ENCODE measurements around the gene CLMN. TPM values are rescaled to one million over a fixed set of nuclear protein-coding genes. Genes with fewer than 3 reads are reported as not detected.

Gene CLMN
- total RNA-seq, 1 donor from 2014 or later: 6.3 TPM

GRCh38 chr14:95218006-95218405 is 101.7 kb downstream of the CLMN start:
- DNase-seq (ENCODE audit: low spot score): no peak
- H3K27ac ChIP-seq: no peak overlapping the region
- H3K36me3 ChIP-seq: no peaks in the 10 kb centered on the region
- peaks cover 20% of the 10 kb centered on the region for H3K4me1 ChIP-seq
- H3K9me3 ChIP-seq (ENCODE audit: low read depth): no peaks in the 10 kb centered on the region
- H3K4me2 ChIP-seq: no peak overlapping the region
- no peaks in the 10 kb centered on the region for H4K20me1 ChIP-seq (ENCODE audit: low read depth)
- H3K36me3 Mint-ChIP-seq: peaks cover 11% of the 10 kb centered on the region
- no peak overlapping the region for H3K27ac Mint-ChIP-seq
- H3K27me3 Mint-ChIP-seq (ENCODE audit: insufficient read depth, low read depth): peaks cover 4% of the 10 kb centered on the region
- H2AFZ ChIP-seq (replicated peaks): no peak overlapping the region
- peaks cover 3% of the 10 kb centered on the region for H3K9me3 Mint-ChIP-seq
- H3K79me2 ChIP-seq (ENCODE audit: low read depth): no peaks in the 10 kb centered on the region
- H3K27me3 ChIP-seq: peaks cover 7% of the 10 kb centered on the region
- TF ChIP-seq EZH2 (IDR thresholded peaks at IDR 0.05) (no peak), EZH2phosphoT487 (IDR thresholded peaks at IDR 0.05) (no peak)
- TF ChIP-seq, protein P1, sequence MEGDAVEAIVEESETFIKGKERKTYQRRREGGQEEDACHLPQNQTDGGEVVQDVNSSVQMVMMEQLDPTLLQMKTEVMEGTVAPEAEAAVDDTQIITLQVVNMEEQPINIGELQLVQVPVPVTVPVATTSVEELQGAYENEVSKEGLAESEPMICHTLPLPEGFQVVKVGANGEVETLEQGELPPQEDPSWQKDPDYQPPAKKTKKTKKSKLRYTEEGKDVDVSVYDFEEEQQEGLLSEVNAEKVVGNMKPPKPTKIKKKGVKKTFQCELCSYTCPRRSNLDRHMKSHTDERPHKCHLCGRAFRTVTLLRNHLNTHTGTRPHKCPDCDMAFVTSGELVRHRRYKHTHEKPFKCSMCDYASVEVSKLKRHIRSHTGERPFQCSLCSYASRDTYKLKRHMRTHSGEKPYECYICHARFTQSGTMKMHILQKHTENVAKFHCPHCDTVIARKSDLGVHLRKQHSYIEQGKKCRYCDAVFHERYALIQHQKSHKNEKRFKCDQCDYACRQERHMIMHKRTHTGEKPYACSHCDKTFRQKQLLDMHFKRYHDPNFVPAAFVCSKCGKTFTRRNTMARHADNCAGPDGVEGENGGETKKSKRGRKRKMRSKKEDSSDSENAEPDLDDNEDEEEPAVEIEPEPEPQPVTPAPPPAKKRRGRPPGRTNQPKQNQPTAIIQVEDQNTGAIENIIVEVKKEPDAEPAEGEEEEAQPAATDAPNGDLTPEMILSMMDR (IDR thresholded peaks at IDR 0.05): no peak
- no peaks in the 10 kb centered on the region for H3F3A ChIP-seq (ENCODE audit: low read depth)
- no peak overlapping the region for H3K4me3 ChIP-seq
- peaks cover 33% of the 10 kb centered on the region for H3K4me1 Mint-ChIP-seq
- no peak overlapping the region for H3K9ac ChIP-seq
- H3K4me3 Mint-ChIP-seq: no peak overlapping the region

DNA sequence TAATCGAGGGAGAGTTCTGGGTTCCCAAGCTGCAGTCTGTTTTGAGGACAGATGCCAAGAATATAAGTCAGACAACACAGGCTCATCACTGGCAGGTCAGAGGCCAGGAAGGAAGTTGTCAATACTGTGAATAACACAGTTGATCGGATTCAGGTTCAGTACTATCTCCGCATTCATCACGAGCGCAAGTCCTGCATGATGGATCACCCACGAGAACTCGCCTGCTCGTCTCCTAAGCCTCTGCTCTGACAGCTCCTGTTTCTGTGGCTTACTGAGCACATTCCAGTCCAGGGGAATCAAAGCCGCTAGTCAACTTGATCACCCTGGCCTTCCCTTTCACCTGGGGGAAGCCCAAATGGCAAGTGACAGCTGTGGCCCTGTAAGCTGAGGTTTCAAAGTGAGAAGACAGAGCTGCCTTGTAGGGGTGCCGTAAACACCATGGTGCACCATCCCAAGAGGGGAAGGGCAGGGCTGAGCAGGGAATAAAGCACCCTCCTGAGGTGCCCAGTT is 102.3 kb downstream of the CLMN start:
- H3K27ac Mint-ChIP-seq: peak overlapping the region; percentile 32
- peaks cover 20% of the 10 kb centered on the region for H3K4me1 ChIP-seq
- TF ChIP-seq EZH2 (IDR thresholded peaks at IDR 0.05): no peak
- TF ChIP-seq, protein P1 (IDR thresholded peaks at IDR 0.05): no peak
- TF ChIP-seq EZH2phosphoT487 (IDR thresholded peaks at IDR 0.05): no peak
- H3K4me3 ChIP-seq: no peak overlapping the region
- H3K79me2 ChIP-seq (ENCODE audit: low read depth): no peaks in the 10 kb centered on the region
- H3K4me3 Mint-ChIP-seq: no peak overlapping the region
- H3K4me1 Mint-ChIP-seq: peaks cover 33% of the 10 kb centered on the region
- no peak overlapping the region for H3K4me2 ChIP-seq
- DNase-seq (ENCODE audit: low spot score): no peak
- H3K36me3 ChIP-seq: no peaks in the 10 kb centered on the region
- no peaks in the 10 kb centered on the region for H4K20me1 ChIP-seq (ENCODE audit: low read depth)
- no peak overlapping the region for H3K27ac ChIP-seq
- H3K27me3 ChIP-seq: peaks cover 7% of the 10 kb centered on the region
- H3K36me3 Mint-ChIP-seq: peaks cover 8% of the 10 kb centered on the region
- no peak overlapping the region for H2AFZ ChIP-seq (replicated peaks)
- H3K27me3 Mint-ChIP-seq (ENCODE audit: insufficient read depth, low read depth): peaks cover 2% of the 10 kb centered on the region
- no peaks in the 10 kb centered on the region for H3K9me3 ChIP-seq (ENCODE audit: low read depth)
- peaks cover 3% of the 10 kb centered on the region for H3K9me3 Mint-ChIP-seq
- no peaks in the 10 kb centered on the region for H3F3A ChIP-seq (ENCODE audit: low read depth)
- H3K9ac ChIP-seq: no peak overlapping the region

- Mint-ChIP-seq H3K4me1 (peaks cover 19% of the 10 kb centered on the region), H3K4me3 (no peak overlapping the region), H3K36me3 (peaks cover 8% of the 10 kb centered on the region), H3K27ac (no peak overlapping the region), H3K9me3 (peaks cover 3% of the 10 kb centered on the region), H3K27me3 (ENCODE audit: insufficient read depth, low read depth) (no peaks in the 10 kb centered on the region)
- Histone ChIP-seq H3K9ac (no peak overlapping the region), H4K20me1 (ENCODE audit: low read depth) (no peaks in the 10 kb centered on the region), H3K4me2 (no peak overlapping the region), H3K27ac (no peak overlapping the region), H3K4me1 (peaks cover 7% of the 10 kb centered on the region), H3K36me3 (no peaks in the 10 kb centered on the region), H3F3A (ENCODE audit: low read depth) (no peaks in the 10 kb centered on the region), H3K9me3 (ENCODE audit: low read depth) (no peaks in the 10 kb centered on the region), H3K4me3 (no peak overlapping the region), H2AFZ (replicated peaks) (no peak overlapping the region), H3K27me3 (peaks cover 7% of the 10 kb centered on the region), H3K79me2 (ENCODE audit: low read depth) (no peaks in the 10 kb centered on the region)
- TF ChIP-seq, protein P1 (IDR thresholded peaks at IDR 0.05): no peak
- TF ChIP-seq EZH2phosphoT487 (IDR thresholded peaks at IDR 0.05) (no peak), EZH2 (IDR thresholded peaks at IDR 0.05) (no peak)
- no peak for DNase-seq (ENCODE audit: low spot score)
Measured at GRCh38 chr14:95216008-95216407, 103.7 kb downstream of the CLMN start.

Data from neural progenitor cell (in vitro differentiated cells).